Ectodermal cell (in vitro differentiated cells): ENCODE data around the gene GBP7.
"Not testable (repeated sequence)": the region's sequence is repeated elsewhere in the genome, so short reads cannot be mapped to it uniquely, and the experiment has no call there.

Experiments used
- H3K27ac ChIP-seq: 2 replicates; pipeline ENCODE4 v1.7.0; 2013; ENCODE audit warnings: mild to moderate bottlenecking, low read depth, low read length; ENCODE audit not compliant: insufficient read depth, poor library complexity, severe bottlenecking
- H3K27me3 ChIP-seq: 2 replicates; pipeline ENCODE4 v1.7.0; 2013; ENCODE audit warnings: mild to moderate bottlenecking, low read length; ENCODE audit not compliant: insufficient read depth, control insufficient read depth, poor library complexity, severe bottlenecking
- H3K36me3 ChIP-seq: one replicate; pipeline ENCODE4 v1.7.0; 2013; ENCODE audit warnings: low read length; ENCODE audit not compliant: control insufficient read depth, insufficient read depth
- H3K4me1 ChIP-seq: one replicate; pipeline ENCODE4 v1.7.0; 2013; ENCODE audit warnings: low read length; ENCODE audit not compliant: control insufficient read depth, insufficient read depth
- H3K4me3 ChIP-seq: 2 replicates; pipeline ENCODE4 v1.7.0; 2013; ENCODE audit warnings: low read depth, low read length, control low read depth; ENCODE audit not compliant: insufficient read depth
- H3K9me3 ChIP-seq: 2 replicates; pipeline ENCODE4 v1.7.0; 2013; ENCODE audit warnings: mild to moderate bottlenecking, low read length, moderate library complexity; ENCODE audit not compliant: control insufficient read depth
- WGBS, 2 experiments: methylation state at CpG; one replicate each; pipeline ENCODE4 v1.1.7; 2013; ENCODE audit warnings: missing lambda C conversion rate in 2 of 2; 5-methylcytosine and 5-hydroxymethylcytosine counted together

The GBP7 gene

DNA sequence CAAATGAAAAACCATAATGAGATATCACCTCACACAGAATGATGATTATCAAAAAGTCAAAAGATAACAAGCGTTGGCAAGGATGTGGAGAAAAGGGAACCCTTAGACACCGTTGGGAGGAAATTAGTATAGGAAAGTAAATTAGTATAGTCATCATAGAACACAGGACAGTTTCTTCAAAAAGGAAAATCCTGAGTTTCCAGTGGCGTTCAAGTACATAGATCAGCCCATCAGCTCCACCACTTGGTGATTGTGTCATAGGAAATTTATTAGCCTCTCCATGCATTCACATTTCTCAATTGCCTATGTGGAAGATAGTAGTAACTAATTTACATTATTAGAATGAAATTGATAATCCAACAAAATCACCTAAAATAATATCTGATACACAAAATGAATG lies 29.1 kb downstream of the GBP7 start:
- Histone ChIP-seq H3K27ac (no peak overlapping the region), H3K9me3 (no peaks in the 10 kb centered on the region), H3K4me1 (no peaks in the 10 kb centered on the region), H3K27me3 (no peaks in the 10 kb centered on the region), H3K36me3 (no peaks in the 10 kb centered on the region), H3K4me3 (no peak overlapping the region)
- 94 to 100% methylated on average over 1 to 3 of the region's 3 CpGs for WGBS, 2 experiments

DNA sequence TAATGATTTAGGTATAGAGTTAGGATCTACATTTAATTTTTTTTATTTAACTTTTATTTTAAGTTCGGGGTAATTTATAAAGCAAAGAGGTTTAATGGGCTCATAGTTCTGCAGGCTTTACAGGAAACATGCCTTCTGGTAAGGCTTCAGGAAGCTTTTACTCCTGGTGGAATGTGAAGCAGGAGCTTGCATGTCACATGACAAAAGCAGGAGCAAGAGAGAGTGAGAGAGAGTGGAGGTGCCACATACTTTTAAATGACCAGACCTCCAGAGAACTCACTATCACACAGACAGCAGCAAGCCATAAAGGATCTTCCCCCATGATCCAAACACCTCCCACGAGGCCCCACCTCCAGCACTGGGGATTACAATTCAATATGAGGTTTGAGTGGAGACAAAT lies 32.3 kb downstream of the GBP7 start:
- WGBS, 2 experiments: 93 to 100% methylated on average over 2 of the region's 2 CpGs
- no peaks in the 10 kb centered on the region for H3K9me3 ChIP-seq
- H3K27me3 ChIP-seq: no peaks in the 10 kb centered on the region
- H3K36me3 ChIP-seq: no peaks in the 10 kb centered on the region
- no peak overlapping the region for H3K27ac ChIP-seq
- H3K4me1 ChIP-seq: no peaks in the 10 kb centered on the region
- no peak overlapping the region for H3K4me3 ChIP-seq

DNA sequence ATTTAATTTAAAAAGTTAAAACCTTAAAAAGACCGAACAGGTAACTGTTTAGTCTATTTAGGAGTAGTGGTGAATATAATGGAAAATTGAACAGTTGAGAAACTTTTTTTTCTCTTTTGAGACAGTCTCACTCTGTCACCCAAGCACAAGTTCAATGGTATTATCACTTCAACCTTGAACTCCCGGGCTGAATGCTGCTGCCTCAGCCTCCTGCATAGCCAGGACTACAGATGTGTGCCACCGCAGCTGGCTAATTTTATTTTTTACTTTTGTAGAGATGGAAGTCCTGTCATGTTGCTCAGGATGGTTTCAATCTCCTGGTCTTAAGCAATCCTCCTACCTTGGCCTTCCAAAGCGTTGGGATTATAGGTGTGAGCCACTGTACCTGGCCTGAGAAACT lies 33.6 kb downstream of the GBP7 start:
- whole genome bisulfite sequencing, 2 experiments: 86 to 96% methylated on average over 4 of the region's 4 CpGs
- no peak overlapping the region for H3K4me3 ChIP-seq

DNA sequence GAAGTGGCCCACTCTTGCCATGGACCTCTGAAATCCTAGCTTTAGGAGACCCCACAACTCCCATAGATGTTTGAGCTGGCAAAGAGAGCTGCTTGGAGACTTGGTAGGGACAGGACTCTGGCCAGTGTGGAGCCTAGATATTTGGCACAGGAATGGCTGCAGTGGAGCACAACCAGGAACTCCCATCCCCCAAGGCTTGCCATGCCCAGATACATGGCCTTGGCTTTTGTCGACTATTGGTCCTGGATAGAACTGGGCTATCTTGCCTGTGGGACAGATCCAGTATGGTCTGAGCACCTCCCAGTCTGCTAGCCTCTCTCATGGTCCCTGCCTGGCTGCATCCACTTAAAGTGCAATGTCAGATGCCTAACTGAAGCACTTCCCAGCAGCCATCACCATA lies 42.1 kb downstream of the GBP7 start:
- H3K27ac ChIP-seq: no peak overlapping the region
- WGBS, 2 experiments: 90% methylated on average over 1 of the region's 1 CpG
- H3K4me3 ChIP-seq: no peak overlapping the region
- no peaks in the 10 kb centered on the region for H3K36me3 ChIP-seq
- no peaks in the 10 kb centered on the region for H3K27me3 ChIP-seq
- H3K4me1 ChIP-seq: no peaks in the 10 kb centered on the region
- H3K9me3 ChIP-seq: no peaks in the 10 kb centered on the region

More for the DNA sequence above, 33.6 kb downstream of the GBP7 start:
- Histone ChIP-seq H3K27me3 (no peaks in the 10 kb centered on the region), H3K36me3 (no peaks in the 10 kb centered on the region), H3K9me3 (no peaks in the 10 kb centered on the region), H3K4me1 (no peaks in the 10 kb centered on the region), H3K27ac (no peak overlapping the region)

DNA sequence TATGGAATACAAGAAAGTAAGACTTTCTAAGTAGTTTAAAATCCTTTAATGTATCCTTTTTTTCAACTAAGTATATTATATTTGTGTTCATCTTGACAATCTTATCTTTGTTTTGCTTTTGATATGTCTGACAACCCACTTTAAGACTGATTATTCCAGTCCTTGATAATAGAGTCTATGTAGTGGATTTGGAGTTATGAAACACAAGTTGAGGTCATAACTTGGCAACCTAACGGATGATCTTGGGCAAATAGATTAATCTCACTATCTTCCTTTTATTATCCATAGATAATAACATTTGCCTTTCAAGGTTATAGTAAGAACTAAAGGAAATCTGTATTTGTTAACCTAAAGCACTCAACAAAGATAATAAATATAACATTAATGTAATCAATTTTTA lies 45.1 kb downstream of the GBP7 start:
- Histone ChIP-seq H3K27ac (no peak overlapping the region), H3K36me3 (no peaks in the 10 kb centered on the region), H3K4me1 (no peaks in the 10 kb centered on the region), H3K4me3 (no peak overlapping the region), H3K9me3 (no peaks in the 10 kb centered on the region), H3K27me3 (no peaks in the 10 kb centered on the region)
- WGBS, 2 experiments: no CpG with 5 or more reads among the region's 1 CpG

DNA sequence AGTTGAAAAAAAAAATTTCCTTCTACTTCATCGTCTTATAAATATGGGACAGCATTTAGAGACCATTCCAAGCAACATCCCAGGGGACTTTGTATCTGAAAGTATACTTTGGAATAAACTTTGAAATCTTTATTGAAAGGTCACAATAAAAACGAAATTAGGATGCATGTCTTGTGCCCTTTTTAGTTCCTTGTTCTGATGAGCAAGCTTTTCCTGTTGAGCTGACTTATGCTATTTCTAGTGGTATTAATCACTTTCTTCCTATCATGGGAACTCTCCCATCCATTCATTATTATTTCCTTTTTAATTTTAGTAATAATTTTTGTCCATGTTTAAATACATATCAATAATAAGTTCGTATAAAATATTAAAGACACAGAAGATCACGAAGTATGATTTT lies 45.9 kb downstream of the GBP7 start:
- H3K36me3 ChIP-seq: no peaks in the 10 kb centered on the region
- no peaks in the 10 kb centered on the region for H3K27me3 ChIP-seq
- H3K4me1 ChIP-seq: no peaks in the 10 kb centered on the region
- 86 to 96% methylated on average over 2 to 4 of the region's 4 CpGs for WGBS, 2 experiments
- no peak overlapping the region for H3K27ac ChIP-seq
- no peaks in the 10 kb centered on the region for H3K9me3 ChIP-seq
- H3K4me3 ChIP-seq: no peak overlapping the region

DNA sequence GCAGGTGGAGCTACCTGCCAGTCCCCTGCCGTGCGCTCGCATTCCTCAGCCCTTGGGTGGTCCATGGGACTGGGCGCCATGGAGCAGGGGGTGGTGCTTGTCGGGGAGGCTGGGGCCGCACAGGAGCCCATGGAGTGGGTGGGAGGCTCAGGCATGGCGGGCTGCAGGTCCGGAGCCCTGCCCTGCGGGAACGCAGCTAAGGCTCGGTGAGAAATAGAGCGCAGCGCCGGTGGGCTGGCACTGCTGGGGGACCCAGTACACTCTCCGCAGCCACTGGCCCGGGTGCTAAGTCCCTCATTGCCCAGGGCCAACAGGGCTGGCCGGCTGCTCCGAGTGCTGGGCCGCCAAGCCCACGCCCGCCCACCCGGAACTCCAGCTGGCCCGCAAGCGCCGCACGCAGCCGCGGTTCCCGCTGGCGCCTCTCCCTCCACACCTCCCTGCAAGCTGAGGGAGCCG lies 47.8 kb downstream of the GBP7 start:
- not testable (repeated sequence) for H3K4me3 ChIP-seq, H3K4me1 ChIP-seq, H3K27me3 ChIP-seq, H3K27ac ChIP-seq, H3K9me3 ChIP-seq, H3K36me3 ChIP-seq
- WGBS, 2 experiments: 92 to 95% methylated on average over 31 of the region's 31 CpGs

DNA sequence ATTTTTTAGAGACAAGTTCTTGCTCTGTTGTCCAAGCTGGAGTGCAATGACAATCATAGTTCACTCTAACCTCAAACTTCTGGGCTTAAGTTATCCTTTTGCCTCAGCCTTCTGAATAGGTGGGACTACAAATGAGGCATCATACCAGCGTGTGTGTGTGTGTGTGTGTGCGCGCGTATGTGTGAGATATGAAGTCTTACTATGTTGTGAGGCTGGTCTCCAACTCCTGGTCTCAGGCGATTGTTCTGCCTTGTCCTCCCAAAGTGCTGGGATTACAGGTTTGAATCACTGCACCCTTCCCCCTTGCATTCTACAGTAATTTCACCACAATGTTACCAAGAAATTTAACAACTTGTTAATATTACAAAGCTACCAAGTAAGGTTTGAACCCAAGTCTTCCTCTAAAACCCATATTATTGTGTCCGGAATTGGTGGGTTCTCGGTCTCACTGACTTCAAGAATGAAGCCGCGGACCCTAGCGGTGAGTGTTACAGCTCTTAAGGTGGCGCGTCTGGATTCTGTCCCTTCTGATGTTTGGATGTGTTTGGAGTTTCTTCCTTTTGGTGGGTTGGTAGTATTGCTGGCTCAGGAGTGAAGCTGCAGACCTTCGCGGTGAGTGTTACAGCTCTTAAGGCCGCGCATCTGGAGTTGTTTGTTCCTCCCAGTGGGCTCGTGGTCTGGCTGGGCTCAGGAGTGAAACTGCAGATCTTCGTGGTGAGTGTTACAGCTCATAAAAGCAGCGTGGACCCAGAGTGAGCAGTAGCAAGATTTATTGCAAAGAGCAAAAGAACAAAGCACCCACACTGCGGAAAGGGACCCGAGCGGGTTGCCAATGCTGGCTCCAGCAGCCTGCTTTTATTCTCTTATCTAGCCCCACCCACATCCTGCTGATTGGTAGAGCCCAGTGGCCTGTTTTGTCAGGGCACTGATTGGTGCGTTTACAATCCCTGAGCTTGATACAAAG lies 48.9 kb downstream of the GBP7 start:
- WGBS, 2 experiments: 86 to 88% methylated on average over 23 of the region's 23 CpGs
- H3K4me3 ChIP-seq, H3K4me1 ChIP-seq, H3K9me3 ChIP-seq, H3K27me3 ChIP-seq, H3K27ac ChIP-seq, H3K36me3 ChIP-seq: not testable (repeated sequence)

DNA sequence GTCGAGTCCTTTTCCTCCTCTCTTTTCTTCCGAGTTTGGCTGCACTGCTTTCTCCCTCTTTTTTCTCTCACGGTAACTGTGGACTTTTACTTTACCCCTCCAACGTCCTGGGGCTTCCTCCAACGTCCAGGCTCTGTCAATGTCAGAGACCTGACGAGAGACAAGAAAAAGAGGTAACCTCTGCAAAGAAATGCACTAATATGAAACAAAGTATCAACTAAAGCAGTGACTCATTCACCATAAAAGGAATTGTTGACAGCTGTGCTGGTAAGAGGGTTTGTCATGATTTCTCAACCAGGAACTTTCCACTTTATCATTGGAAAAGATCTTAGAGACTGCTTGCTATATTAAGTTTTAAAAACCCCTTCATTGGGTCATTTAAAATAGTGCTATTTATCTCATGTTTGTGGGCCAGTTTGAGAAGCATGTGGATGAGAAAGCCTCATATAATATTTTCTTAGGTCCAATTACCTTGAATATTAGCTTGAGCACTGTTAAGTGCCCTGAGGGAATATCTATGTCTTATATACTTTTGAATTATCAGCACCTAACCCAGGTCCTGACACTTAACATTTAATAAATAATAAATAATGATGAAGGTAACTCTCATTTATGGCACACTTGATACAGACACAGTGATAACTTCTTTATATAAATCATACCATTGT lies 49.8 kb downstream of the GBP7 start, which contains the start of gene GBP2:
Gene GBP2 (minus strand): TSS at position 202 of the 668 bp plus-strand sequence. CDS start 4,148 bp downstream, outside the sequence.
- 76 to 80% methylated on average over 6 of the region's 6 CpGs for whole genome bisulfite sequencing, 2 experiments
- H3K27me3 ChIP-seq: no peaks in the 10 kb centered on the region
- no peaks in the 10 kb centered on the region for H3K36me3 ChIP-seq
- no peaks in the 10 kb centered on the region for H3K4me1 ChIP-seq
- no peaks in the 10 kb centered on the region for H3K9me3 ChIP-seq
- H3K27ac ChIP-seq: no peak within 1 kb of the TSS
- H3K4me3 ChIP-seq: no peak within 1 kb of the TSS

DNA sequence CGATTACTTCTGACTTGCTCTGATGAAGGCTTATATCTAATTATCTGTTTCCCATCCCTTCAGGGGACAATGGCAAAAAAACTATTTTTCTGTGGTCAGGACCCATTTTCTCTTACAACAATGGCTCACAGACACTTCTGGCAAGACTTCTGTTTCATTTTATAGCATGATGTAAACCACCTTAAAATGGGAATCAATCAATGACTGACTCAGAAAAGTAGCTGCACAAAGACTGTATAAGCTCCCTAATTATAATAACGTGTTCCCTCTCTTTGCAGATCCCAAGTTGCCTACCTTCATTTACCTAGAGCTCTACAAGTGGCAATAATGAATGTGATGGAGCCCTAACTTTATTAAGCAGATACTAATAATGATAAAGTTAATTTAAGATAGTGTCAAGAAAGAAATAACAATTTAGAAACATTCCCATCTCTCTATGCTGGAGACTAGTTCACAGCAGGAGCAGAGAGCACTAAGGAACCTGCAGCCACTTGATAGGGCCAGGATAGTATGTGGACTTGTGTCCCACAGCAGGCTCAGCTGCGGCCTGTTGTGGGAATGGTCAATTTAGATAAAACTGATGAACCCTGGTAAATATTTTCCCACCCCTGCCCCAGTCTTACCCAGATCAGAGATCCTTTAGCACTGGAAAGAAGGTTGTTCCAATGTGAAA lies 50.4 kb downstream of the GBP7 start:
- H3K27ac ChIP-seq: no peak overlapping the region
- WGBS, 2 experiments: 74 to 93% methylated on average over 2 to 3 of the region's 3 CpGs

More for the DNA sequence above, 50.4 kb downstream of the GBP7 start:
- H3K36me3 ChIP-seq: no peaks in the 10 kb centered on the region
- H3K27me3 ChIP-seq: no peaks in the 10 kb centered on the region
- H3K4me1 ChIP-seq: no peaks in the 10 kb centered on the region
- H3K4me3 ChIP-seq: no peak overlapping the region
- no peaks in the 10 kb centered on the region for H3K9me3 ChIP-seq
